BJ (cell line): Measurements from ENCODE around the gene TEX36. TPM values are rescaled to one million over a fixed set of nuclear protein-coding genes. Genes with fewer than 3 reads are reported as not detected.
"Not testable (repeated sequence)": the region's sequence is repeated elsewhere in the genome, so short reads cannot be mapped to it uniquely, and the experiment has no call there.

ENCODE experiments used
- CTCF ChIA-PET: fragments of 350-600 bp; formaldehyde crosslinking; extraction: SDS; loops from one replicate; lab custom pipeline; 2021; ENCODE audit warnings: antibody characterized with exemption, inconsistent platforms; lab: Yijun Ruan, JAX
- POLR2A ChIA-PET: fragments of 300-600 bp; sonication (Branson Sonifier 250); formaldehyde crosslinking; extraction: SDS; loops from one replicate; lab custom pipeline; 2021; ENCODE audit warnings: antibody characterized with exemption; lab: Charles Lee
- DNase-seq: peaks from one replicate; pipeline ENCODE4 v3.0.0-alpha.2; 2011; ENCODE audit warnings: low read depth
- H3K27me3 ChIP-seq: 2 replicates; pipeline ENCODE4 v1.6.0; 2011; ENCODE audit warnings: low read length; ENCODE audit not compliant: control insufficient read depth, insufficient read depth
- H3K36me3 ChIP-seq: 2 replicates; pipeline ENCODE4 v1.5.1; 2011; ENCODE audit warnings: low read length; ENCODE audit not compliant: control insufficient read depth, insufficient read depth
- H3K4me3 ChIP-seq: 2 replicates; pipeline ENCODE4 v1.5.1; 2011; ENCODE audit warnings: low read depth, mild to moderate bottlenecking, control low read depth, low read length
- CTCF ChIP-seq: IDR thresholded peaks from 2 replicates; pipeline ENCODE4 v1.5.1; 2011; ENCODE audit warnings: low read depth, mild to moderate bottlenecking, control low read depth, inconsistent platforms, low read length, moderate library complexity; ENCODE audit not compliant: insufficient read depth
- polyA plus RNA-seq: library from polyadenylated mRNA; depleted of rRNA; stranded (reverse); fragments of >200 nt; gene quantifications from 2 replicates; pipeline ENCODE4 v1.2.3, GENCODE V29; 2011

The TEX36 gene
- polyA plus RNA-seq, 1 experiment: not detected

GRCh38 chr10:125661941-125662515 is 20.9 kb downstream of the TEX36 start:
- DNase-seq: peak; percentile 90
- ChIA-PET POLR2A (no interaction called here), CTCF (interaction anchor here (1.1 to 1.8 kb wide), 3 partner anchors 15 to 601 kb away, joined by 3 to 5 read pairs (median 4); no protein-coding TSS in a partner anchor)
- no peaks in the 10 kb centered on the region for H3K36me3 ChIP-seq
- no peaks in the 10 kb centered on the region for H3K27me3 ChIP-seq
- no peak overlapping the region for H3K4me3 ChIP-seq
- TF ChIP-seq CTCF: no peak

GRCh38 chr10:125661431-125661940 is 21.5 kb downstream of the TEX36 start:
- CTCF ChIA-PET: interaction anchor here (1.1 to 1.8 kb wide), 3 partner anchors 14 to 600 kb away, joined by 3 to 5 read pairs (median 4); no protein-coding TSS in a partner anchor
- DNase-seq: no peak
- Histone ChIP-seq H3K27me3 (no peaks in the 10 kb centered on the region), H3K36me3 (no peaks in the 10 kb centered on the region), H3K4me3 (no peak overlapping the region)
- POLR2A ChIA-PET: no interaction called here
- no peak for TF ChIP-seq CTCF

GRCh38 chr10:125659071-125659470 is 23.9 kb downstream of the TEX36 start:
- POLR2A ChIA-PET: no interaction called here
- CTCF ChIA-PET: interaction anchor here (1.4 kb wide), 1 partner anchor 16 kb away, joined by 3 read pairs; no protein-coding TSS in a partner anchor
- H3K36me3 ChIP-seq: no peaks in the 10 kb centered on the region
- DNase-seq: no peak
- H3K27me3 ChIP-seq: no peaks in the 10 kb centered on the region
- TF ChIP-seq CTCF: no peak
- no peak overlapping the region for H3K4me3 ChIP-seq

- Histone ChIP-seq H3K36me3 (no peaks in the 10 kb centered on the region), H3K27me3 (no peaks in the 10 kb centered on the region), H3K4me3 (no peak overlapping the region)
- POLR2A ChIA-PET: no interaction called here
- no peak for DNase-seq
- CTCF ChIA-PET: no interaction called here
- no peak for TF ChIP-seq CTCF
These were observed 26.4 kb downstream of the TEX36 start for GRCh38 chr10:125656523-125656922.

GRCh38 chr10:125653113-125653512 is 29.9 kb downstream of the TEX36 start:
- DNase-seq, H3K4me3 ChIP-seq, POLR2A ChIA-PET, CTCF ChIA-PET, H3K36me3 ChIP-seq, H3K27me3 ChIP-seq: not testable (repeated sequence)
